ENCODE measurements around the gene FSHR. TPM values are rescaled to one million over a fixed set of nuclear protein-coding genes. Genes with fewer than 3 reads are reported as not detected.

The FSHR gene
- total and polyA plus RNA-seq, 4 experiments from 2014 or later = not detected

GRCh38 chr2:49070716-49071115 lies 83.6 kb downstream of the FSHR start:
- Mint-ChIP-seq H3K4me3 (no peak overlapping the region), H3K36me3 (no peaks in the 10 kb centered on the region), H3K27ac (no peak overlapping the region), H3K4me1 (no peaks in the 10 kb centered on the region), H3K27me3 (no peaks in the 10 kb centered on the region), H3K9me3 (peaks cover 0 to 31% (median 5%) of the 10 kb centered on the region in 8 donors)
- Histone ChIP-seq H3K4me3 (ENCODE audit: low read length in 2 of 2) (no peak overlapping the region), H3K36me3 (ENCODE audit: insufficient read depth, low read length) (no peaks in the 10 kb centered on the region), H3K9me3 (ENCODE audit: control insufficient read depth in 1 of 2, low read length in 2 of 2) (no peaks in the 10 kb centered on the region), H3K27me3 (ENCODE audit: insufficient read depth, low read length) (no peaks in the 10 kb centered on the region), H3K27ac (ENCODE audit: low read depth, low read length) (no peak overlapping the region), H3K4me1 (ENCODE audit: insufficient read depth, low read length) (no peaks in the 10 kb centered on the region)
- ChIA-PET POLR2A (ENCODE audit: partially characterized antibody) (no interaction called here), CTCF (ENCODE audit: partially characterized antibody) (no interaction called here)
- DNase-seq = no peak
- intact Hi-C loops (cut with micrococcal nuclease) = no loop called here

DNA sequence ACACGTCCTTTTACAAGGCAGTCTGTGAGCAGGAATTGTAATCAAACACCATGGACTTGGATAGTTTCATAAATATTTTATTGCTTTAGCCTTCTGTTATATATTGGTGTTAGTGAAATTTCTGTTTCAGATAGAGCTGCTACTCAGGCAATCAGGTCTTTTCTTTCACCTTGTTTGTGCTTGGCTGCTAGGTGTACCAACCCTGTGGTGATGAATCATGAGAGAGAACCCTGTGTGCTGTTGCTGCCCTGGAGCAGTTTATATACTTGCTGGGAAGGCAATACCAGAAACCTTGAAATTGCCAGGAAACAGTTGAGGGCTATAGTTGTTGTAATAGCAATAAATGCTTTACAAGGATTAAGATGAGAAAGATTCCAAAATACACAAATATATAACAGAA lies 84.5 kb downstream of the FSHR start:
- no peak for DNase-seq
- no peaks in the 10 kb centered on the region for H3K36me3 Mint-ChIP-seq
- H3K27me3 Mint-ChIP-seq = no peaks in the 10 kb centered on the region
- Histone ChIP-seq H3K27me3 (ENCODE audit: insufficient read depth, low read length) (no peaks in the 10 kb centered on the region), H3K36me3 (ENCODE audit: insufficient read depth, low read length) (no peaks in the 10 kb centered on the region), H3K9me3 (ENCODE audit: control insufficient read depth in 1 of 2, low read length in 2 of 2) (no peaks in the 10 kb centered on the region), H3K27ac (ENCODE audit: low read depth, low read length) (no peak overlapping the region), H3K4me1 (ENCODE audit: insufficient read depth, low read length) (no peaks in the 10 kb centered on the region), H3K4me3 (ENCODE audit: low read length in 2 of 2) (no peak overlapping the region)
- no peak overlapping the region for H3K4me3 Mint-ChIP-seq
- no peaks in the 10 kb centered on the region for H3K4me1 Mint-ChIP-seq
- peaks cover 0 to 29% (median 5%) of the 10 kb centered on the region in 8 donors for H3K9me3 Mint-ChIP-seq
- intact Hi-C loops (cut with micrococcal nuclease) = no loop called here
- ChIA-PET CTCF (ENCODE audit: partially characterized antibody) (no interaction called here), POLR2A (ENCODE audit: partially characterized antibody) (no interaction called here)
- no peak overlapping the region for H3K27ac Mint-ChIP-seq

DNA sequence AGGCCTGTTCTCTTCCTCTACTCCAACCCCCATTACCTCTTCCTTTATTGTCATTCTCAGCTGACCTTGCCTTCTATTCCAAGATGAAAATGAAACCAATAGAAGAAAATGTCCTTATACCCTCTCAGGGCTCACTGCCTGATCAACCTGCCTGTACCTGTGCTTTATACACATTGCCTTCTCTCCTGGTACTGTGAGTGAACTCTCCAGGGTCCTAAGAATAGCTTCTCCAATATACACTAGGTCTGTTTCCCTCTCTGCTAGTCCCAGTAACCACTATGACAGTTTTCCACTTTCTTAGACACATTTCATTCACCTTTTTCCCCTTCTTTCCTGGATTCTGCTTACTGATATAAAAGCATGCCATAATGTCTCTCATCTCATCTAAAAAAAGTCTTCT lies 85.7 kb downstream of the FSHR start:
- H3K4me3 Mint-ChIP-seq = no peak overlapping the region
- Histone ChIP-seq H3K4me3 (ENCODE audit: low read length in 2 of 2) (no peak overlapping the region), H3K9me3 (ENCODE audit: control insufficient read depth in 1 of 2, low read length in 2 of 2) (no peaks in the 10 kb centered on the region), H3K36me3 (ENCODE audit: insufficient read depth, low read length) (no peaks in the 10 kb centered on the region), H3K27me3 (ENCODE audit: insufficient read depth, low read length) (no peaks in the 10 kb centered on the region), H3K27ac (ENCODE audit: low read depth, low read length) (no peak overlapping the region), H3K4me1 (ENCODE audit: insufficient read depth, low read length) (no peaks in the 10 kb centered on the region)
- ChIA-PET CTCF (ENCODE audit: partially characterized antibody) (no interaction called here), POLR2A (ENCODE audit: partially characterized antibody) (no interaction called here)
- no peak for DNase-seq
- H3K27me3 Mint-ChIP-seq = no peaks in the 10 kb centered on the region
- intact Hi-C loops (cut with micrococcal nuclease) = no loop called here
- H3K36me3 Mint-ChIP-seq = no peaks in the 10 kb centered on the region
- H3K27ac Mint-ChIP-seq = no peak overlapping the region
- H3K9me3 Mint-ChIP-seq = peaks cover 0 to 19% (median 3%) of the 10 kb centered on the region in 8 donors
- no peaks in the 10 kb centered on the region for H3K4me1 Mint-ChIP-seq

- CTCF ChIA-PET (ENCODE audit: partially characterized antibody) = no interaction called here
- H3K36me3 ChIP-seq (ENCODE audit: insufficient read depth, low read length) = no peaks in the 10 kb centered on the region
- Mint-ChIP-seq H3K4me3 (no peak overlapping the region), H3K4me1 (no peaks in the 10 kb centered on the region), H3K9me3 (peaks cover 0 to 18% (median 3%) of the 10 kb centered on the region in 8 donors), H3K27ac (no peak overlapping the region), H3K36me3 (no peaks in the 10 kb centered on the region), H3K27me3 (no peaks in the 10 kb centered on the region)
- no peaks in the 10 kb centered on the region for H3K27me3 ChIP-seq (ENCODE audit: insufficient read depth, low read length)
- DNase-seq = no peak
- H3K9me3 ChIP-seq (ENCODE audit: control insufficient read depth in 1 of 2, low read length in 2 of 2) = no peaks in the 10 kb centered on the region
- H3K27ac ChIP-seq (ENCODE audit: low read depth, low read length) = no peak overlapping the region
- no peaks in the 10 kb centered on the region for H3K4me1 ChIP-seq (ENCODE audit: insufficient read depth, low read length)
- POLR2A ChIA-PET (ENCODE audit: partially characterized antibody) = no interaction called here
- intact Hi-C loops (cut with micrococcal nuclease) = no loop called here
- H3K4me3 ChIP-seq (ENCODE audit: low read length in 2 of 2) = no peak overlapping the region
Measured at GRCh38 chr2:49067971-49068370, 86.3 kb downstream of the FSHR start.

- Histone ChIP-seq H3K4me1 (ENCODE audit: insufficient read depth, low read length) (no peaks in the 10 kb centered on the region), H3K4me3 (ENCODE audit: low read length in 2 of 2) (no peak overlapping the region), H3K27me3 (ENCODE audit: insufficient read depth, low read length) (no peaks in the 10 kb centered on the region), H3K27ac (ENCODE audit: low read depth, low read length) (no peak overlapping the region), H3K9me3 (ENCODE audit: control insufficient read depth in 1 of 2, low read length in 2 of 2) (no peaks in the 10 kb centered on the region), H3K36me3 (ENCODE audit: insufficient read depth, low read length) (no peaks in the 10 kb centered on the region)
- no peak for DNase-seq
- no peak overlapping the region for H3K27ac Mint-ChIP-seq
- H3K4me1 Mint-ChIP-seq = no peaks in the 10 kb centered on the region
- peaks cover 0 to 24% (median 15%) of the 10 kb centered on the region in 8 donors for H3K9me3 Mint-ChIP-seq
- POLR2A ChIA-PET (ENCODE audit: partially characterized antibody) = no interaction called here
- peaks cover 0 to 2% of the 10 kb centered on the region in 2 donors for H3K27me3 Mint-ChIP-seq
- CTCF ChIA-PET (ENCODE audit: partially characterized antibody) = no interaction called here
- H3K4me3 Mint-ChIP-seq = no peak overlapping the region
- intact Hi-C loops (cut with micrococcal nuclease) = no loop called here
- no peaks in the 10 kb centered on the region for H3K36me3 Mint-ChIP-seq
Measured at GRCh38 chr2:49053156-49053555, 101.2 kb downstream of the FSHR start.

GRCh38 chr2:49050265-49050664 lies 104.0 kb downstream of the FSHR start:
- H3K27ac ChIP-seq (ENCODE audit: low read depth, low read length) = no peak overlapping the region
- H3K4me3 ChIP-seq (ENCODE audit: low read length in 2 of 2) = no peak overlapping the region
- Mint-ChIP-seq H3K27me3 (peaks cover 0 to 2% of the 10 kb centered on the region in 2 donors), H3K36me3 (no peaks in the 10 kb centered on the region), H3K27ac (no peak overlapping the region), H3K4me1 (no peaks in the 10 kb centered on the region), H3K9me3 (peaks cover 0 to 15% (median 7%) of the 10 kb centered on the region in 8 donors), H3K4me3 (no peak overlapping the region)
- H3K36me3 ChIP-seq (ENCODE audit: insufficient read depth, low read length) = no peaks in the 10 kb centered on the region
- no peak for DNase-seq
- intact Hi-C loops (cut with micrococcal nuclease) = no loop called here
- no peaks in the 10 kb centered on the region for H3K27me3 ChIP-seq (ENCODE audit: insufficient read depth, low read length)
- no peaks in the 10 kb centered on the region for H3K9me3 ChIP-seq (ENCODE audit: control insufficient read depth in 1 of 2, low read length in 2 of 2)
- H3K4me1 ChIP-seq (ENCODE audit: insufficient read depth, low read length) = no peaks in the 10 kb centered on the region
- POLR2A ChIA-PET (ENCODE audit: partially characterized antibody) = no interaction called here
- CTCF ChIA-PET (ENCODE audit: partially characterized antibody) = no interaction called here

- Histone ChIP-seq H3K4me3 (ENCODE audit: low read length in 2 of 2) (no peak overlapping the region), H3K27me3 (ENCODE audit: insufficient read depth, low read length) (no peaks in the 10 kb centered on the region), H3K36me3 (ENCODE audit: insufficient read depth, low read length) (no peaks in the 10 kb centered on the region), H3K4me1 (ENCODE audit: insufficient read depth, low read length) (no peaks in the 10 kb centered on the region), H3K27ac (ENCODE audit: low read depth, low read length) (no peak overlapping the region), H3K9me3 (ENCODE audit: control insufficient read depth in 1 of 2, low read length in 2 of 2) (no peaks in the 10 kb centered on the region)
- Mint-ChIP-seq H3K36me3 (no peaks in the 10 kb centered on the region), H3K27me3 (peaks cover 0 to 2% of the 10 kb centered on the region in 2 donors), H3K4me1 (no peaks in the 10 kb centered on the region), H3K27ac (no peak overlapping the region), H3K9me3 (peaks cover 0 to 9% (median 2%) of the 10 kb centered on the region in 8 donors), H3K4me3 (no peak overlapping the region)
- intact Hi-C loops (cut with micrococcal nuclease) = no loop called here
- CTCF ChIA-PET (ENCODE audit: partially characterized antibody) = no interaction called here
- DNase-seq = no peak
- POLR2A ChIA-PET (ENCODE audit: partially characterized antibody) = no interaction called here
Measured at GRCh38 chr2:49049161-49049560, 105.2 kb downstream of the FSHR start.

DNA sequence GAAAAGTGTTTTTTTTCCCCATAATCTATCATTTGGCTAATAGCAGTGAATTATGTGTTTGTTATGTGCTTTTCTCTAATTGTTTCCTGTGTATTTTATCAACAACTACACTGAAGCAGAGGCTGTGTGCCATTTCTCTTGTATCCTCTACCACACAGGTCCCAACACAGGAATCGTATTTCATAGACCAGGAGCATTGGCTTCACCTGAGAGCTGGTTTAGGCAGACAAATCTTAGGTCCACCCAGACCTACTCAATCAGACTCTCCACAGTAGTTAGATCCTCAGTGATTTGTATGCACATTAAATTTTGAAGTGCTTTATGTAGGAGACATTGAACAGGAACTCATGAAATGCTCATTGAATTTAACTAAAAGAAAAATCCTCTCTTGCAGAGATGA lies 109.2 kb downstream of the FSHR start:
- no peak overlapping the region for H3K4me3 ChIP-seq (ENCODE audit: low read length in 2 of 2)
- no peaks in the 10 kb centered on the region for H3K27me3 ChIP-seq (ENCODE audit: insufficient read depth, low read length)
- CTCF ChIA-PET (ENCODE audit: partially characterized antibody) = no interaction called here
- no peak overlapping the region for H3K27ac ChIP-seq (ENCODE audit: low read depth, low read length)
- intact Hi-C loops (cut with micrococcal nuclease) = no loop called here
- no peaks in the 10 kb centered on the region for H3K9me3 Mint-ChIP-seq
- H3K36me3 ChIP-seq (ENCODE audit: insufficient read depth, low read length) = no peaks in the 10 kb centered on the region
- no peaks in the 10 kb centered on the region for H3K36me3 Mint-ChIP-seq
- DNase-seq = no peak
- H3K4me1 ChIP-seq (ENCODE audit: insufficient read depth, low read length) = no peaks in the 10 kb centered on the region
- POLR2A ChIA-PET (ENCODE audit: partially characterized antibody) = no interaction called here
- no peak overlapping the region for H3K27ac Mint-ChIP-seq
- no peak overlapping the region for H3K4me3 Mint-ChIP-seq
- H3K9me3 ChIP-seq (ENCODE audit: control insufficient read depth in 1 of 2, low read length in 2 of 2) = no peaks in the 10 kb centered on the region
- H3K27me3 Mint-ChIP-seq = no peaks in the 10 kb centered on the region
- no peaks in the 10 kb centered on the region for H3K4me1 Mint-ChIP-seq
